Stomach (tissue), 9 donors: ENCODE measurements around the gene SMAD6. TPM values are rescaled to one million over a fixed set of nuclear protein-coding genes. Genes with fewer than 3 reads are reported as not detected.
A peak's percentile ranks its signal among the peaks of the same experiment; 100 is the strongest.

Source experiments
- DNase-seq, 2 donors: peaks; one replicate each; pipeline versions ENCODE4 v3.0.0 to v3.0.0-alpha.2; 2013 to 2019
- H3K27ac ChIP-seq, 5 donors: fragments of 200-600 bp in 4 of 5; sonication (generic) in 4 of 5; one replicate each; pipeline ENCODE4 v1.5.1; 2013 to 2019; ENCODE audit warnings: mild to moderate bottlenecking in 1 of 5, moderate library complexity in 1 of 5
- H3K27me3 ChIP-seq, 3 donors: fragments of 200-600 bp; sonication (generic); one replicate each; pipeline ENCODE4 v1.5.1; 2017 to 2019; ENCODE audit warnings: mixed run types in 1 of 3
- H3K36me3 ChIP-seq, 4 donors: fragments of 200-600 bp; sonication (generic); 1 replicate in 3 of 4; 2 replicates in 1 of 4; pipeline ENCODE4 v1.5.1; 2016 to 2019
- H3K4me1 ChIP-seq, 4 donors: fragments of 200-600 bp; sonication (generic); one replicate each; pipeline ENCODE4 v1.5.1; 2016 to 2019
- H3K4me3 ChIP-seq, 4 donors: fragments of 200-600 bp; sonication (generic) in 3 of 4; one replicate each; pipeline ENCODE4 v1.5.1; 2016 to 2019; ENCODE audit warnings: mild to moderate bottlenecking in 1 of 4
- H3K9me3 ChIP-seq, 4 donors: fragments of 200-600 bp; sonication (generic); one replicate each; pipeline ENCODE4 v1.5.1; 2016 to 2019
- EP300 ChIP-seq: sonication (generic); formaldehyde crosslinking; IDR thresholded peaks from one replicate; pipeline ENCODE4 v1.6.1; 2017; ENCODE audit warnings: antibody characterized with exemption
- POLR2A ChIP-seq, 4 donors: fragments of 450-650 bp; IDR thresholded peaks; one replicate each; pipeline ENCODE4 v1.6.1; 2016; ENCODE audit warnings: antibody characterized with exemption in 4 of 4, control low read depth in 2 of 4, mild to moderate bottlenecking in 1 of 4, moderate library complexity in 1 of 4
- POLR2AphosphoS5 ChIP-seq, 3 donors: sonication (generic); formaldehyde crosslinking; IDR thresholded peaks; one replicate each; pipeline ENCODE4 v1.6.1; 2016; ENCODE audit warnings: antibody characterized with exemption in 3 of 3
- WGBS, 5 donors: extraction: QIAGEN DNeasy Blood & Tissue Kit in 3 of 5; methylation state at CpG; one replicate each; pipeline versions ENCODE4 v1.1.5 to v1.1.7; 2013 to 2018; 5-methylcytosine and 5-hydroxymethylcytosine counted together
- intact Hi-C: fragments of 100-400 bp; cut with DNase I; formaldehyde crosslinking; loops from one replicate; pipeline ENCODE4 v1.15.1; 2023; ENCODE audit warnings: low total_unique reads
- polyA plus RNA-seq, 3 donors: library from polyadenylated mRNA; stranded (reverse); fragments of 200-250 nt; gene quantifications; one replicate each; pipeline ENCODE4 v1.2.3, GENCODE V29; 2013
- total RNA-seq, 5 donors: library from RNA; depleted of rRNA; stranded (reverse); fragments of >200 nt; gene quantifications; one replicate each; pipeline versions ENCODE4 v1.1.0 to v1.2.3, GENCODE V29; 2014 to 2016
- TF ChIP-seq, protein P1 (sequence below), 7 experiments: fragments of 450-650 bp in 4 of 7; fragments of 200-600 bp in 3 of 7; sonication (generic) in 3 of 7; IDR thresholded peaks; one replicate each; pipeline ENCODE4 v1.5.1; 2016 to 2019; ENCODE audit warnings: antibody characterized with exemption in 7 of 7, control low read depth in 2 of 7, mild to moderate bottlenecking in 1 of 7
- donor health status: healthy with polysubstance abuse.
- donor health status: Bipolar disorder and iron deficiency.
- donor health status: healthy.

SMAD6 gene
- total and polyA plus RNA-seq, 8 donors, result 4.0 to 112 (median 28.3) TPM

DNA sequence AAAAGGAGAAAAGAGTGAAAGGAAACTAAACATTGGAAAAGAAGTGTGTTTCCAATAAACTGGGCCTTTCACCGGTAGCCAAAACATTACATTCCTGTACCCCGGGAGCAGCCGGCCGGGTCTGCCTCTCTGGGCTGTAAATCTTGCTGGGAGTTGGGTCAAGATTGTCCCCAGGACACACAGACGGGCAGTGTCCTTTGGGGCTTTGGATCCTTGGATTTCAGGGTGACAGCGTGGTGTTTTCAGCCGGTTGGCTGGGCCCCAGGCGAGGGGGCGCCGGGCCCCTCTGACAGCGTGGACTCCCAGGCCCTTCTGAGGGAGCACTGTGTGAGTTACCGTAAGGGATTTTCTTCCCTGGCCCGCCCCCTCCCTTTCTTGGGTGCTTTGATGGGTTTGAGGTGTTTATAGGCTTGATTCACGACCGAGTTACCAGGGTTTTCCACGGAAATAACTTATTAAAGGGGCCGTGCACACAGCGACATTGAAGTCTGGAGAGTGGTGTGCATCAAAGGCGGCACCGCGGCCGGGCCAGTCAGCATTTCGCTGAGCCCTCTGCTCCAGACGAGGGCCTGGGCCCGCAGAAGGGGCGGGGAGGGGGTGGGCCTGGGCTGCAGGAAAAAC, 27.4 kb downstream of the SMAD6 start:
- TF ChIP-seq, protein P1, sequence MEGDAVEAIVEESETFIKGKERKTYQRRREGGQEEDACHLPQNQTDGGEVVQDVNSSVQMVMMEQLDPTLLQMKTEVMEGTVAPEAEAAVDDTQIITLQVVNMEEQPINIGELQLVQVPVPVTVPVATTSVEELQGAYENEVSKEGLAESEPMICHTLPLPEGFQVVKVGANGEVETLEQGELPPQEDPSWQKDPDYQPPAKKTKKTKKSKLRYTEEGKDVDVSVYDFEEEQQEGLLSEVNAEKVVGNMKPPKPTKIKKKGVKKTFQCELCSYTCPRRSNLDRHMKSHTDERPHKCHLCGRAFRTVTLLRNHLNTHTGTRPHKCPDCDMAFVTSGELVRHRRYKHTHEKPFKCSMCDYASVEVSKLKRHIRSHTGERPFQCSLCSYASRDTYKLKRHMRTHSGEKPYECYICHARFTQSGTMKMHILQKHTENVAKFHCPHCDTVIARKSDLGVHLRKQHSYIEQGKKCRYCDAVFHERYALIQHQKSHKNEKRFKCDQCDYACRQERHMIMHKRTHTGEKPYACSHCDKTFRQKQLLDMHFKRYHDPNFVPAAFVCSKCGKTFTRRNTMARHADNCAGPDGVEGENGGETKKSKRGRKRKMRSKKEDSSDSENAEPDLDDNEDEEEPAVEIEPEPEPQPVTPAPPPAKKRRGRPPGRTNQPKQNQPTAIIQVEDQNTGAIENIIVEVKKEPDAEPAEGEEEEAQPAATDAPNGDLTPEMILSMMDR (IDR thresholded peaks at IDR 0.05), result no peak
- Histone ChIP-seq H3K36me3 (peaks cover 0 to 10% (median 0%) of the 10 kb centered on the region in 4 donors), H3K27ac (peak overlapping the region; percentile 13 to 77 (median 65)), H3K27me3 (no peaks in the 10 kb centered on the region), H3K4me1 (peaks cover 17 to 66% (median 36%) of the 10 kb centered on the region in 4 donors), H3K9me3 (no peaks in the 10 kb centered on the region), H3K4me3 (peak overlapping the region in 3 of 4 donors; percentile 21 to 26 (median 24))
- intact Hi-C loops, result no loop called here
- WGBS, 5 donors, result 30 to 45% (median 37%) methylated on average over 25 to 26 of the region's 26 CpGs
- DNase-seq, result peak in 1 of 2 donors; percentile 70

DNA sequence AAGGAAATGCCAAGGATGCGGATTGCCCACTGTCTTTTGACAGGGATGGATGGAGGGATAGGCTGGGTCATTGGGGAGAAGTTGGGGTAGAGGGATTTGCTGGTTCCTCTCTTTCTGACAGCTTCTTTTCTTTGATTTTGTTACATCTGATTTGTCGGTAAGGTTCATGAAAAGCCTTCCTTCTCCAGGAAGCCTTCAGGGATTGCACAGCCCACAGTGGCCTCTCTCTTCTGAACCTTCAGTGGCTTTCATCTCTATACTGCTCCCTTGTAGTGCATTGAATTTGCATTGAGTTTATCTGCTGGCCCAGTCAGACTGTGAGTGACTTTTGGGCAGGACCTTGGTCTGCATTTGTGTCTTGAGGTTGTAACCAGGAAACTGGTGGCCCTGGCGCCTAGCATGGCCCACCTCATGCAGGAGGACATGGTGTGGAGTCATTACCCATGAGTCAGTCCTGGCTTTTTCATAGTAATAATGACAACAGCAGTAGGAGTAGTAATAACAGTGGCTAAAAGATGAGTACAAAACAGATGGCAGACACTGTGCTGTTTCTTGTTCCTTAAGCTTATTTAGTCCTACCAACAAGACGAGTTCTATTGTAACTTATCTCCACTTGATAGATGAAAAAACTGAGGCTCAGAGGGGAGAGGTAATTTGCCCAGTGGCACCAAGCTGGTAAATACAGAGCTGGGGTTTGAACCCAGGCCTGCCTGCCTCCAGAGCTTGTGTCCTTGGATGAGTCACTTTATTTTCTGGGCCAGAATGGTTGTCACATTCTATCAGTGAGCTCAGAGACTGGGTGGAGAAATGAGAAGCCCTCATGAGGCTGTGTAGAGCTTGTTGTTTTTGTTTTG, 28.4 kb downstream of the SMAD6 start:
- Histone ChIP-seq H3K4me3 (no peak overlapping the region), H3K27me3 (no peaks in the 10 kb centered on the region), H3K9me3 (no peaks in the 10 kb centered on the region), H3K27ac (peak overlapping the region; percentile 13 to 77 (median 65)), H3K36me3 (peaks cover 0 to 6% (median 0%) of the 10 kb centered on the region in 4 donors), H3K4me1 (peaks cover 26 to 66% (median 34%) of the 10 kb centered on the region in 4 donors)
- no peak for DNase-seq
- intact Hi-C loops, result no loop called here
- 68 to 81% (median 76%) methylated on average over 4 of the region's 4 CpGs for WGBS, 5 donors
- no peak for TF ChIP-seq EP300
- TF ChIP-seq, protein P1 (IDR thresholded peaks at IDR 0.05), result no peak
- no peak for TF ChIP-seq POLR2AphosphoS5 (IDR thresholded peaks at IDR 0.05)
- no peak for TF ChIP-seq POLR2A (IDR thresholded peaks at IDR 0.05)

DNA sequence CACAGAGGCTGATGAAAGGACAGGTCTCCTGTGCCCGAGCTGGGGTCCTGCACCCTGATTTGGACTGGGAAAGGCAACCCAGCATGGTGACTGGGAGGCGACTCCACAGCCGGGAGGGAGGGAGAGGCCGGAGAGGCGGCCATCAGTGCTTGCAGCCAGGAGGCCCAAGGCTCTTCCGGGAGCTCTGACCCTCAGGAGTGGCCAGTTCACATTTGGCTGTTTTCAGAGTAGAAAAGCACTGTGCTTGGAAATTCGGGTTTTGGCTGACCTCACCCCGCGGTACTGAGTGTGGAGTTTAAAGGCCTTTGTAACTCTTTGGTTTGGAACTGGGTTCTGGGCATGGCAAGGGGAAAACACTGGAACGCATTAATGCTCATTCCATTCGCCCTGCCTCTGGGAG, 31.9 kb downstream of the SMAD6 start:
- intact Hi-C loops, result no loop called here
- Histone ChIP-seq H3K4me1 (peaks cover 27 to 60% (median 43%) of the 10 kb centered on the region in 4 donors), H3K27ac (peak overlapping the region; percentile 40 to 64 (median 44)), H3K27me3 (no peaks in the 10 kb centered on the region), H3K4me3 (no peak overlapping the region), H3K9me3 (no peaks in the 10 kb centered on the region), H3K36me3 (no peaks in the 10 kb centered on the region)
- TF ChIP-seq POLR2AphosphoS5 (IDR thresholded peaks at IDR 0.05), result no peak
- TF ChIP-seq POLR2A (IDR thresholded peaks at IDR 0.05), result no peak
- no peak for TF ChIP-seq EP300
- TF ChIP-seq, protein P1 (IDR thresholded peaks at IDR 0.05), result no peak
- WGBS, 5 donors, result 22 to 53% (median 34%) methylated on average over 11 of the region's 11 CpGs
- DNase-seq, result no peak

DNA sequence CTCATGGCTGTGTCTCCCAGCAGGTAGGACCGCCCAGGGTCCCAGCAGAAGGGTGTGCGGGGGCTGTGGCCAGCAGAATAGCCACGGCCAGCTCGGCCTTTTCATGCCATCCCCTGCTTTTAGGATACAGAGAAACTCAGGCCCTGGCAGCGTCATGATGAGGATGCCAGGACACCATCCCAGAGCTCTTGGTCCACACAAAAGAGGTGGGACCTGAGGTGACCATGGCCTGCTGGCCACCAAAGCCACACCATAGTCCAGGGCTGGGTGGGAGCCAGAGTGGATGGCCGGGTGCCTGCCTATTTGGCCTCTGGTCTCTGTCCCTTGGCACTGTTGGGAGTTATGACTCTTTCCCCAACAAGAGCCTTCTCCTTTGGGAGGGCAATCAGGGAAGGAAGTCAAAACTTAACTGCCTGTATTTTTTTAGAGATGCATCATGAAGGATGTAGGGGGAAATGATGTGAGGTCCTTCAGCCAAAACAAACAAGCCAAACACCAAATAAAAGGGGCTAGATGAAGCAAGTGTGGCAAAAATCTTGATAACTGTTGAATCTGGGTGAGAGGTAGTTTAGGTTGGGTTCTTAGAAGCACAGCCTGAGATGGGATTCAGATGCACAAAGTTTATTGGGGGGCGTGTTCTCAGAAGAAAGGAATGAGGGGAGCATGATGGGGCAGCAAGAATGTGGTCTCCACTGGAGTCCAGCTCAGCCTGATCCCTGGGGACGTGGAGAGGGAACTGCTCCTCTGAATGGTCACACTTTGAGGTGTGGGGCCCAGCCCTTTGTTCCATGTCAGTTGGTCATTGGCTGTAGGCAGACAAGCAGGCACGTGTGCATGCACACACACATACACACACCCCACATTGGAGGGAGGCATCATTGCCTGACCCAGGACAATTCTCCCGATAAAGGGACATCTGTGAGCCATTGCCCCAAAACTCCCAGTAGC, 33.2 kb downstream of the SMAD6 start:
- no peaks in the 10 kb centered on the region for H3K36me3 ChIP-seq
- 75 to 81% (median 78%) methylated on average over 9 to 10 of the region's 10 CpGs for WGBS, 5 donors
- peak overlapping the region in 4 of 5 donors; percentile 43 to 64 (median 54) for H3K27ac ChIP-seq
- H3K4me3 ChIP-seq, result no peak overlapping the region
- H3K9me3 ChIP-seq, result no peaks in the 10 kb centered on the region
- no peak for DNase-seq
- intact Hi-C loops, result no loop called here
- TF ChIP-seq, protein P1 (IDR thresholded peaks at IDR 0.05), result no peak
- TF ChIP-seq POLR2A (IDR thresholded peaks at IDR 0.05) (no peak), EP300 (no peak), POLR2AphosphoS5 (IDR thresholded peaks at IDR 0.05) (no peak)
- H3K4me1 ChIP-seq, result peaks cover 22 to 48% (median 33%) of the 10 kb centered on the region in 4 donors
- H3K27me3 ChIP-seq, result no peaks in the 10 kb centered on the region
